Mammary epithelial cell (primary cell): ENCODE measurements around the gene APOC4.

ENCODE experiments used
- CTCF ChIP-seq, 2 donors: IDR thresholded peaks in 1 of 2; conservative IDR thresholded peaks in 1 of 2; 2 replicates each; pipeline ENCODE4 v1.5.1; 2011 to 2012; ENCODE audit warnings: inconsistent platforms in 2 of 2, low read length in 2 of 2, mild to moderate bottlenecking in 2 of 2, control low read depth in 1 of 2, low read depth in 1 of 2; ENCODE audit not compliant: insufficient read depth in 1 of 2; ENCODE audit errors: extremely low read depth in 1 of 2
- EZH2 ChIP-seq: IDR thresholded peaks from 2 replicates; pipeline ENCODE4 v1.6.1; 2012; ENCODE audit warnings: low read length, inconsistent platforms, borderline replicate concordance

GRCh38 chr19:44908074-44908835, 33.8 kb upstream of the APOC4 start:
- TF ChIP-seq CTCF (conservative IDR thresholded peaks at IDR 0.05 in 1 of 2, IDR thresholded peaks at IDR 0.05 in 1 of 2; ENCODE audit: extremely low read depth in 1 of 2, insufficient read depth in 1 of 2, low read depth in 1 of 2, low read length in 2 of 2) (no peak), EZH2 (no peak)
